ENCODE results near the gene DGKQ. TPM values are rescaled to one million over a fixed set of nuclear protein-coding genes. Genes with fewer than 3 reads are reported as not detected.

The DGKQ gene
- total RNA-seq, 3 donors from 2014 or later: 11.2 to 21.5 (median 14.8) TPM

DNA sequence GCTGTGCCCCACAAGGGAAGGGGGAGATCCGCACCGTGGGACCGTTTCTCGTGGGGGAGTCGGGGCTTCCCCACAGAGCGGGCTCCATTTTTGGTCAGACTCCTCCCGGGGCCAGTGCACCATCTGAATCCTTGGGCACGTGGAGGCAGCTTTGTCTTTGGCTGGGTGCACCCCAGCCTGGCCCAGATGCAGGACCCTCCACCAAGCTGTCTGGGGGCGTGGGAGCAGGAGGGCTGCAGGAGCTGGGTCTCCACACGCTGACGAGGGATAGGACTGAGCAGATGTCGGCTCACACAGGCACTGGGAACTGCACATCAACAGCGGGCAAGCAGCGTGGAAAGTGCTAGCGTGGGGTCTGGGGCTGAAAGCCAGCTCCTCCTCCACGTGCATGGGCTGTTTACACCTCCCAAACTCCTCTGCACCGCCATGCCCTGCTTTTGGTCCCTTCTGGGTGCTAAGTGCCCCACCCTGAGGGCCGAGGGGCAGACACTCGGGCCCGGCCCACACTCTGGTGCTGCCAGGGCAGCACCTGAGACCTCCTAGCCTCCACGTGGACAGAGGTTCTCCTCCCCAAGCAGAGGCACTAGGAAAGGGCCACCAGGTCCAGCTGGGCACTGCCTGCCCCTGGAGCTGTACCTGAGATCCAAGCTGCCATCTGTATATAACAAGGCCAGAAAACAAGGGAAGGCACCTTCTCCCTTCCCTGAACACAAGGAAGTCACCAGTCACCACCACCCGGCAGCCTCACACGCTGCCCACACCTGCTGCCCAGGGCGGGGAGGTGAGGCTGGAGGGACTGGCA lies 13.8 kb downstream of the DGKQ start:
- H3K9me3 Mint-ChIP-seq: no peaks in the 10 kb centered on the region
- peaks cover 5% of the 10 kb centered on the region for H3K36me3 Mint-ChIP-seq (ENCODE audit: insufficient read depth)
- H3K4me3 Mint-ChIP-seq: no peak overlapping the region
- ATAC-seq (no peak), DNase-seq (no peak)
- no peaks in the 10 kb centered on the region for H3K27me3 Mint-ChIP-seq (ENCODE audit: low read depth)
- H3K4me1 Mint-ChIP-seq (ENCODE audit: low read depth): no peaks in the 10 kb centered on the region

DNA sequence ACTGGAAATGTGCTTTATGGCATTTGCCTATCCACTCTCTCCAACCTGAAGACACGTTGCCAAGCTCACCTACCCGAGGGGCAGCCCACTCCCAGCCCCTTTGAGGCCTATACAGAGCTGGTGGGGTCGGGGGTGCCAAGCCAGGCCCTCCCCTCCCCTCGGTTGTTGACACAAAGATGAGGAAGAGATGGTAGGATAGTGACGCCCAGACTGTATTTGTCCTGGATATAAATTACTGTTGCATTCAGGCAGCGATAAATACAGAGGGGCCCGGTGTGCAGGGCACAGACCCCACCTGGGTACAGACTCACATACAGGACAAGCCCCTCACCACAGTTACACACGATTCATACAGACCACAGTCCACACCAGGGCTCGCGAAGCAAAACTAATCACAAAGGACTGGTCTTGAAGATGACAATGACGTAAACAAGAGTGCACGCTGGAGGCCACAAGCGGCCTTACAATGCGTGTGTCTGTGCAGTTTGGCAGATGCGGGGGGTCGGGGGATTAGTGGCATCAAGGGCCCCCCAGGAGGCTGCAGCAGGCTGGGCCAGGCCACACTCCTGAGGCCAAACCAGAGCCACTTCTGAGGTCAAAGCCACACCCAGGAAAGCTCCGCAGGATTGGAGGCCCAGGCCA lies 14.6 kb downstream of the DGKQ start:
- DNase-seq: no peak
- ATAC-seq: no peak
- Mint-ChIP-seq H3K9me3 (no peaks in the 10 kb centered on the region), H3K36me3 (ENCODE audit: insufficient read depth) (peaks cover 5% of the 10 kb centered on the region), H3K27me3 (ENCODE audit: low read depth) (no peaks in the 10 kb centered on the region), H3K4me1 (ENCODE audit: low read depth) (no peaks in the 10 kb centered on the region), H3K4me3 (no peak overlapping the region)

DNA sequence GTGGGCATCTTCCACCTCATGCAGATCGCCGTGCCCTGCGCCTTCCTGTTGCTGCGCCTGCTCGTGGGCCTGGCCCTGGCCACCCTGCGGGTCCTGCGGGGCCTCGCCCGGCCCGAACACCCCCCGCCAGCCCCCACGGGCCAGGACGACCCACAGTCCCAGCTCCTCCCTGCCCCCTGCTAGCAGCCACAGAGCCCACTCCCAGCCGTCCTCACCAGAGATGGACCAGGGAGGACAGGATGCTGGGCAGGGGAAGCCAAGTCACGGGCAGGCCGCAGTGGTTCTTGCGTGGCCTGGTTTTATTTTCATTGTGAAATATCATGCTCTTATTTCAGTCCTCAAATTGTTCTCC lies 15.1 kb downstream of the DGKQ start:
- H3K36me3 Mint-ChIP-seq (ENCODE audit: insufficient read depth): peaks cover 5% of the 10 kb centered on the region
- H3K27me3 Mint-ChIP-seq (ENCODE audit: low read depth): no peaks in the 10 kb centered on the region
- no peaks in the 10 kb centered on the region for H3K4me1 Mint-ChIP-seq (ENCODE audit: low read depth)
- DNase-seq: no peak
- no peak for ATAC-seq
- no peak overlapping the region for H3K4me3 Mint-ChIP-seq
- H3K9me3 Mint-ChIP-seq: no peaks in the 10 kb centered on the region

DNA sequence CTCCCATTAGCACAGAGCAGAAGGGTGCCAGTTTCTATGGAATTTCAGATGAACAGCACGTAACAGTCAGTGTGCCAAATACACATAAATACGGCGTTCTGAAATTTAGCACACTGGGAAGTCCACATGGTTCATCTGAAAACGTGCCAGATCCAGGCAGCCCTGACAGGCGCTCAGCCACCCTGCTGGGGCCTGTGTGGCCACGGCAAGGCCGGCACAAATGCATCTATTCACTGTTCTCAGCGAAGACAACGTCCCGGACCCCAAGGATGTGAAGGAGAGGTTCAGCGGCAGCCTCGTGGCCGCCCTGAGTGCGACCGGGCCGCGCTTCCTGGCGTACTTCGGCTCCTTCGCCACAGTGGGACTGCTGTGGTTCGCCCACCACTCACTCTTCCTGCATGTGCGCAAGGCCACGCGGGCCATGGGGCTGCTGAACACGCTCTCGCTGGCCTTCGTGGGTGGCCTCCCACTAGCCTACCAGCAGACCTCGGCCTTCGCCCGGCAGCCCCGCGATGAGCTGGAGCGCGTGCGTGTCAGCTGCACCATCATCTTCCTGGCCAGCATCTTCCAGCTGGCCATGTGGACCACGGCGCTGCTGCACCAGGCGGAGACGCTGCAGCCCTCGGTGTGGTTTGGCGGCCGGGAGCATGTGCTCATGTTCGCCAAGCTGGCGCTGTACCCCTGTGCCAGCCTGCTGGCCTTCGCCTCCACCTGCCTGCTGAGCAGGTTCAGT lies 15.6 kb downstream of the DGKQ start:
- H3K27me3 Mint-ChIP-seq (ENCODE audit: low read depth): no peaks in the 10 kb centered on the region
- DNase-seq: no peak
- no peak for ATAC-seq
- H3K9me3 Mint-ChIP-seq: no peaks in the 10 kb centered on the region
- no peaks in the 10 kb centered on the region for H3K4me1 Mint-ChIP-seq (ENCODE audit: low read depth)
- H3K36me3 Mint-ChIP-seq (ENCODE audit: insufficient read depth): peaks cover 5% of the 10 kb centered on the region
- no peak overlapping the region for H3K4me3 Mint-ChIP-seq

DNA sequence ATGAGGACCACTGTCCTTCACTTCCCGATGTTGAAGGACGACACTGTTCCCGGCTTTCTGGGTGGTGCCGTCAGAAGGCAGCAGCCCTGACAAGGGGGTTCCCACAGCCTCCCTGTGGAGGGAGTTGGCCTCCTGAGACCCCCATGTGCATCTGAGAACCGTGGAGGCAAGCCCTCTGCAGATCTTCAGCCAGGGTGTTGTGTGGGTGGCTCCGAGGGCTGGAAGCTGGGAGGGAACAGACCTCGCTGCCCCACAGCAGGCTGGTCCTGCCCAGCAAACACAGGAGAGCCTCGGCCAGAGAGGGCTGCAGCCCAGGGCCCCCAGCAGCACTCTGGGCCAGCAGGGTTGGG lies 16.2 kb downstream of the DGKQ start:
- Mint-ChIP-seq H3K9me3 (no peaks in the 10 kb centered on the region), H3K4me1 (ENCODE audit: low read depth) (no peaks in the 10 kb centered on the region), H3K4me3 (no peak overlapping the region)

GRCh38 chr4:956531-957230 lies 16.7 kb downstream of the DGKQ start:
- DNase-seq (no peak), ATAC-seq (no peak)
- Mint-ChIP-seq H3K4me1 (ENCODE audit: low read depth) (no peaks in the 10 kb centered on the region), H3K9me3 (no peaks in the 10 kb centered on the region), H3K27me3 (ENCODE audit: low read depth) (no peaks in the 10 kb centered on the region), H3K4me3 (no peak overlapping the region), H3K36me3 (ENCODE audit: insufficient read depth) (peaks cover 8% of the 10 kb centered on the region)

More for the DNA sequence above, 16.2 kb downstream of the DGKQ start:
- H3K36me3 Mint-ChIP-seq (ENCODE audit: insufficient read depth): peaks cover 6% of the 10 kb centered on the region
- ATAC-seq (no peak), DNase-seq (no peak)
- H3K27me3 Mint-ChIP-seq (ENCODE audit: low read depth): no peaks in the 10 kb centered on the region

DNA sequence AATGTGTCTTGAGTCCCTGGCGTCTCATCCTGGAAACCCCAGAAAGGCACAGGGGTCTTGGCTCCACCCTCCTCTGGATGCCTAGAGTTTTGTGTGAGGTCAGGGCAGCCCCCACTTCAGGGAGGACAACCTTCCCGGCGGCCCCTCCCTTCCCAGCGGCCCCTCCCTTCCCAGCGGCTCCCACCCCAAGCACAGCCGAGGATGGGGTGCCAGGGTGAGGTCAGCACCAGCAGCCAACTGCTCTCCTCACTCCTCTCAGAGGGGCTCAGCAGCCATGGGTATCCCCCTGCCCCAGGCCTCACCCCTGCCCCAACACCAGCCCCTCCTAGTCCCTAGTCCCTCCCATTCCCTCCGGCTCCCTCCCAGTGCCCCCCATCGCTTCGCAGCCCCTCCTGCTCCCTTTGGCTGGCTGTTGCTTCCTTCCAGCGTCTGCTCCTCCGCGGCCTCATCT lies 17.4 kb downstream of the DGKQ start:
- Mint-ChIP-seq H3K36me3 (ENCODE audit: insufficient read depth) (peaks cover 8% of the 10 kb centered on the region), H3K27me3 (ENCODE audit: low read depth) (no peaks in the 10 kb centered on the region), H3K9me3 (no peaks in the 10 kb centered on the region), H3K4me3 (no peak overlapping the region), H3K4me1 (ENCODE audit: low read depth) (no peaks in the 10 kb centered on the region)
- no peak for DNase-seq
- ATAC-seq: no peak

DNA sequence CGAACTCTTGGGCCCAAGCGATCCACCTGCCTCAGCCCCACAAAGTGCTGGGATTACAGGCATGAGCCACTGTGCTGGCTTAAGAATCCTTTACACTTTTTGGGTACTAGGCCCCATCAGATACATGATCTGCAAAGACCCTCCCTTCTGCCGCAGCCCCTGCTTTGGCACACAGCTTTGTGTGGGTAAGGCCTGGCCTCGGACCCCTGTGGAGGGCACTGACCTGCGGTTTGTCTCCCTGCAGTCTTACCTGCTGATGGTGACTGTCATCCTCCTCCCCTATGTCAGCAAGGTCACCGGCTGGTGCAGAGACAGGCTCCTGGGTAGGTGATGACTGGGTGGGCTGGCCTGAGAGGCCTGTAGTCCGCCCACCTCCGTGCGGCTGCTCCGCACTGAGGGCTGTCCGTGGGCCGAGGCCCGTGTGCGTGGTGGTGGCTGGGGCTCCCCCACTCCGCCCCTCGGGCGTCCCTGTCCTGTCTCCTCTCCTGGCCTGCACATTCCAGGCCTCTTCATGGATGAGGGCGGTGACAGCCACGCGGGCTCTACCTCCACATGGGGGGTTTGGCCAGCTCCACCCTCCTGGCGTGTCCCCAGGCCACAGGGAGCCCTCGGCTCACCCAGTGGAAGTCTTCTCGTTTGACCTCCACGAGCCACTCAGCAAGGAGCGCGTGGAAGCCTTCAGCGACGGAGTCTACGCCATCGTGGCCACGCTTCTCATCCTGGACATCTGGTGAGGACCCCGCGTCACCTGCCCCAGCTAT lies 18.0 kb downstream of the DGKQ start:
- Mint-ChIP-seq H3K4me3 (no peak overlapping the region), H3K9me3 (no peaks in the 10 kb centered on the region), H3K27me3 (ENCODE audit: low read depth) (no peaks in the 10 kb centered on the region), H3K4me1 (ENCODE audit: low read depth) (no peaks in the 10 kb centered on the region), H3K36me3 (ENCODE audit: insufficient read depth) (peaks cover 8% of the 10 kb centered on the region)
- no peak for ATAC-seq
- DNase-seq: no peak

DNA sequence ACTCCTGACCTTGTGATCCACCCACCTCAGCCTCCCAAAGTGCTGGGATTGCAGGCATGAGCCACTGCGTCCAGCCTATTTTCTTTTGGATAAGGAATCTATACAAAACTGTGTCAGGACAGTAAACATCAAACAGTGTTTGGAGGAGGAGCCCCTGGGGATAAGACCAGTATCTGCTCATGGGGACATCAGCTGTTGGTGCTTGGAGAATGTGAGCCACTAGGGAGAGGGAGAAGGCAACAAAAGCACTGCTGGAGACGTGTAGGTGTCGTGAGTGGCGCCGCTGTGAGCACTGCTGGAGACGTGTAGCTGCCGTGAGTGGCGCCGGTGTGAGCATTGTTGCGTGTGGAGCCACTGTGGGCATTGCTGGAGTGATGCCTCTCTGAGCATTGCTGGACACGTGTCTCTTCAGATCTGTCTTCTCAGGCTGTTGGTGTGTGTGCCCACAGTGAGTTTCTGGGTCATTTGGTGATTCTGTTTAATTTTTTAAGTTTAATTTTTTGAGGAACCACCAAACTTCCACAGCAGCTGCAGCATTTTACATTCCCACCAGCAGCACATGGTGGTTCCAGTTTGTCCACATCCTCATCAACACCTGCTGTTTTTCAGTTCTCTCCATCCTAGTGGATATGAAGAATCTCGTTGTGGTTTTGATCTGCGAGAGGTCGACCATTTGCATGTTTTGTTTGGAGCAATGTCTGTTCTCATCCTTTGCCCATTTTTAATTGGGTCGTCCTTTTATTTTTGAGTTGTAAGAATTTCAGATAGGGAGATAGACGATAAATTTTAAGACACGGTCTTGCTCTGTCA lies 19.0 kb downstream of the DGKQ start:
- ATAC-seq: no peak
- no peaks in the 10 kb centered on the region for H3K4me1 Mint-ChIP-seq (ENCODE audit: low read depth)
- peaks cover 6% of the 10 kb centered on the region for H3K36me3 Mint-ChIP-seq (ENCODE audit: insufficient read depth)
- DNase-seq: no peak
- no peaks in the 10 kb centered on the region for H3K27me3 Mint-ChIP-seq (ENCODE audit: low read depth)
- no peaks in the 10 kb centered on the region for H3K9me3 Mint-ChIP-seq
- no peak overlapping the region for H3K4me3 Mint-ChIP-seq

- ATAC-seq (no peak), DNase-seq (no peak)
- Mint-ChIP-seq H3K4me1 (ENCODE audit: low read depth) (no peaks in the 10 kb centered on the region), H3K4me3 (no peak overlapping the region), H3K36me3 (ENCODE audit: insufficient read depth) (peaks cover 6% of the 10 kb centered on the region), H3K27me3 (ENCODE audit: low read depth) (no peaks in the 10 kb centered on the region), H3K9me3 (no peaks in the 10 kb centered on the region)
These were observed 19.8 kb downstream of the DGKQ start for GRCh38 chr4:953574-953915.

- Mint-ChIP-seq H3K36me3 (ENCODE audit: insufficient read depth) (peaks cover 5% of the 10 kb centered on the region), H3K9me3 (no peaks in the 10 kb centered on the region), H3K27me3 (ENCODE audit: low read depth) (no peaks in the 10 kb centered on the region), H3K4me3 (no peak overlapping the region), H3K4me1 (ENCODE audit: low read depth) (no peaks in the 10 kb centered on the region)
- DNase-seq (no peak), ATAC-seq (no peak)
These were observed 20.3 kb downstream of the DGKQ start for GRCh38 chr4:952881-953573.

GRCh38 chr4:951594-952468 lies 21.5 kb downstream of the DGKQ start:
- ATAC-seq: no peak
- Mint-ChIP-seq H3K4me3 (no peak overlapping the region), H3K9me3 (no peaks in the 10 kb centered on the region), H3K36me3 (ENCODE audit: insufficient read depth) (peaks cover 2% of the 10 kb centered on the region), H3K27me3 (ENCODE audit: low read depth) (no peaks in the 10 kb centered on the region), H3K4me1 (ENCODE audit: low read depth) (no peaks in the 10 kb centered on the region)
- no peak for DNase-seq
